Iris pigment epithelial cell (primary cell): ENCODE results near the gene SPECC1L.

Experiments used
- DNase-seq: peaks from one replicate; pipeline ENCODE4 v3.0.0-alpha.2; 2011; ENCODE audit warnings: low read depth

Gene SPECC1L

DNA sequence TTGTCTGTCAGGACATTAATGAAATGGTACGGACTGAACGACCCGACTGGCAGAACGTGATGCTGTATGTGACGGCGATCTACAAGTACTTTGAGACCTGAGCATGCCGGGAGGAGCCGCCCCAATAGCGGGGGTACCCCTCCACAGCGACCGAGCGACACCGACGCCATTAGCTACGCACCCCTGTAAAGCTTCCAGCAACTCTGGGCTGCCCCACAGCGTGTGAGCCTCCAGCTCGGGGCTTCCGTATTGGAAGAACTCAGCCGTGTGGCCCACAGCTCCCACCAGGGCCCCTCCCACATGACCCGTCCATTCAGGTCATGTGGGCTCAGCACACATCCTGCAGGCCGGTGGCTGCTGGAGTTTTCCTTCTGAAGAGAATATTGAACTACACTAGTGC, 143.9 kb downstream of the SPECC1L start:
- no peak for DNase-seq

GRCh38 chr22:24414984-24415945, 144.6 kb downstream of the SPECC1L start:
- no peak for DNase-seq

GRCh38 chr22:24416095-24416494, 145.5 kb downstream of the SPECC1L start:
- no peak for DNase-seq

DNA sequence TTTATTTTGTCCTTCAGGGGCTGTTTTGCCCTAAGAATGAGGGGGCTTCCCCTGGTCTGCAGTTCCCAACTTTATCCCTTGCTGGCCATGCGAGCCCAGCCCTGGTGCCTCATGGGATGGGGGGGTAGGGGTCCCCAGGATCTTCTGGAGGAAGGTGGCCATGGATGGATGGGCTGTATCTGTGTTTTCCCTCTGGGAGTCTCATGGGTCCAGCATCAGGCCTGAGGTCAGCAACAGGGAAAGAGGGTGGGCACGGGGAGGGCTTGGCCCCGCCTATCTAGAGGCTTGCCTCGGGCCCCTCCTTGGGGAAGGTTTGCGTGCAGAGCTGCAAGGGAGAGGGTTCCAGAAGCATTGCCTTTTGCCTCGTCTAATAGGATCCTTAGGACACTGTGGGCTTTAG, 146.0 kb downstream of the SPECC1L start:
- DNase-seq: no peak

GRCh38 chr22:24417200-24417599, 146.6 kb downstream of the SPECC1L start:
- no peak for DNase-seq

DNA sequence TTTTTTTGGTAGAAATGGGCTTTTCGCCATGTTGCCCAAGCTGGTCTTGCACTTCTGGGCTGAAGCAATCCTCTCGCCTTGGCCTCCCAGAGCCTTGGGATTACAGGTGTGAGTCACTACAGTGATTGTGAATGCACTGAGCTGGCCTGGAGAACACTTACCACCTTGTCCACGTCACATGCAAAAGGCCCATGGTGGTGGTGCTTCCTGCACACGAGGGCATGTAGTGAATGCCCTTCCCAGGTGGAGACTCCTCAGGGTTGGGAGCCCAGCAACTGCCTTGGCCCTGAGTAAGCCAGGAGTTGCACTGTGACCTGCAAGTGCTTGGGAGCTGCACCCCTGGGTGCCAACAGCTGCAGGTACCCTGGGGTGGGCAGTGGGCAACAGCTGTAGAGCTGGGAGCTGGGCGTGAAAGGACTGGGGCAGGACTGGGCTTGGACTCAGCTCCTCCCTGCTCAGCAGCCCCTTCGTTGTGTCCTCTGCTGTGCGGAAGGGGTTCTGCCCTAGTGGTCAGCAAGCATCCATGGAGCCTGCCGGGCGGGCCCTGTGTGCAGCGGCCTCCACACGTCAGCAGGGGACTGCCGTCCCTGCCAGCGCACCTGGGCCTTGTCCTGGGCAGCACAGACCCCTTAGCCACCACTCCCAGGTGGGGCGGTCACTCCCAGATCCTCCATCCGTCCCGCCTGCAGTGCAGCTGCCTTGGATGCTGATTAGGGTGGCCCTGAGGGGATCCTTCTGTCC, 147.4 kb downstream of the SPECC1L start:
- DNase-seq: peak; percentile 55

DNA sequence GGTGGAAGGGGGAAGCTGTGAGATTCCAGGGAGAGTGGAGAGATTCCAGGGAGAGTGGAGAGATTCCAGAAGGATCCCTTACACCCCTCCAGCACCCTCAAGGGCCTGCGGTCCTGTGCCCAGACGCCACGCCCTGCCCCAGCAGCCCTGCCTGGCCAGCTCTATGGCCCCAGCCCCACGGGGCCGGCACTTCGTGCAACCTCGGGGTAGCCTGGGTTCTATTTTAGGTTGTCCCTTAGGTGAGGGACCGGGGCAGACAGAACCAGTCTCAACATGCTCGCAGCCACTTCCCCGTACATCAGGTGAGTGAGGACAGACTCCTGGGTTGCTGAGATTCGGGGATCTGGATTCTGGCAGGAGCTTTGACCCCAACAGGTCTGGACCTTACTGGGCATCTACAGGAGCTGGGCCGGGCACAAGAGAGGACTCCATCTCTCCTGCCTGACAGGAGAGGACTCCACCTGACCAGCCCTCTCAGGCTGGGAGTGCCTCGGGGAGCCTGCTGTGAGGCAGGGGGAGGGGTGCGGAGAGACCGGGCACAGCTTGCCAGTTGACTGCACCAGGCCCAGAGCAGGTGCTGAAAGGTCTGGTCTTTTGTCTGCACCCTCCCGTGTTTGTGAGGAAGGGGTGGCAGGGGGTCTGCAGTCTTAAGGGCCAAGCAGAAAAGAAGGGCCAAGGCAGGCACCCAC, 148.3 kb downstream of the SPECC1L start:
- DNase-seq: no peak

DNA sequence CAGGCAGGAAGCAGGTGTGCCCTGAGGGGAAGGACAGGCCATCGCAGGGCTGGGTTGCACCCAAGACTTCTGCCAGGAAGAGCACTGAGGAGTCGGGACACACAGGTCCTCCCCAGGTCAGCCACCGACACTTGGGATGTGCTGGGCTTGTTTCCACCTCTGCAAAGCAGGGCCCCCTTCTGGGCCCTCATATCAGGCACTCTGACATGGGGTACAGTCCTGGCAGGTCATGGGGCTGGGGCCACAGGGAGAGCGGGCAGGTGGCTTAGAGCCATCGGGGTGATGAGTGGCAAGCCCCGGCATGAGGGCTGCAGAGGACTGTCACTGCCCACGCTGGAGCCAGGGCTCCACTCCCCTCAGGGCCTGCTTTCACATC, 148.8 kb downstream of the SPECC1L start:
- DNase-seq: no peak

DNA sequence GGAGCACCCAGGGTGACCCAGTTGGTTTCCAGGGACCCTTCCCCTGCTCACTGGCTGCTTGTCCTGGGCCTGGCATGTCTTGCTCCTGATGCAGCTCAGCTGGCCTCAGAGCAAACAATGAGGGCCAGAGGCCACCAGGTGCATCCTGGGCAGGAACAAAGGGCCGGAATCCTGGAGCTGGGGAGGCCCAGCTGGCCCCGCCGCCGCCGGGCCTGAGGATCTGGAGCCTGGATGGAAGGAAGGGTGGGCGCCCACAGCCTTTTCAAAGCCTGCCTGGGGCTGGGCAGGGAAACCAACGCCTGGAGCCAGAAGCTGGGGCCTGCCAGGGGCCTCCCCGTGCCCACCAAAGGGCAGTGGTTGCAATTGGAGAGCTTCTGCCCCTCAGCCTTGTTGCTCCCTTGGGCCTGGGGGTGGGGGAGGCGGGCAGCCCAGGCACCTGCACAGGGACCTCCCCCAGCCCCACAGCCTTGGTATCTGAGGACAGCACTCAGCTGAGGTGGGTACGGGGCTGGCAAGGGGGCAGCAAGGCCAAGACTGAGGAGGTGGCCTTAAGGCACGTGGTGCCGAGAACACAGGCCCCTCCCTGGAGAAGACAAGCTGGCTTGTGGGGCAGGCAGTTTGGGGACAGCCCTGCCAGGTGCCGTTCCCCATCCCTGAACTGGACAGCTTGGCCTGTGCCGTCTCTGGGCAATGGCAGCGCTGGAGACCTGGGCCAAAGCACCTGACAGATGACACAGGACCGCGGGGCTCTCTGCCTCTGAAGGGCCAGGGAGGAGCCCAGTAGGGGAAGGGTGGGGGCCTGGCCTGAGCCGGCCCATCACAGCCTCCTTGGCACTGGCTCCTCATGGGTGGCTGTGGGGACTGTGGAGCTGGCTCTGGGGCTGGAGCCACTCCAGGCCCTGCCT, 149.7 kb downstream of the SPECC1L start:
- no peak for DNase-seq

DNA sequence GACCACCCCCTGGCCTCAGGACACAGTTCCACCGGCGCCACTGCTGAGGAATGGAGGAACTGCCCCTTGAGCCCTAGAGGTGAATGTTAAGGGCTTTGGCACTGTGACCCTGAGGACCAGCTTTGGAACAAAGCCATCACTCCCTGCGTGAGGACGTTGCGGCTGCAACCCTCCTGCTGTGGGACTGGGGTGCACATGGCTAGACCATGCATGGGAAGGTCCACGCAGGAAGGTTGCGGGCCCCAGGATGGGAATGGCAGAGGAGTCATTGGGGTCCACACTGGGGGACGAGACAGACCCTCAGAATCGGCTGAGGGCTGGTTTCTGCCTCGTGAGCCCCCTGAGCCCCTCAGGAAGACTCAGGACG, 150.3 kb downstream of the SPECC1L start:
- no peak for DNase-seq

DNA sequence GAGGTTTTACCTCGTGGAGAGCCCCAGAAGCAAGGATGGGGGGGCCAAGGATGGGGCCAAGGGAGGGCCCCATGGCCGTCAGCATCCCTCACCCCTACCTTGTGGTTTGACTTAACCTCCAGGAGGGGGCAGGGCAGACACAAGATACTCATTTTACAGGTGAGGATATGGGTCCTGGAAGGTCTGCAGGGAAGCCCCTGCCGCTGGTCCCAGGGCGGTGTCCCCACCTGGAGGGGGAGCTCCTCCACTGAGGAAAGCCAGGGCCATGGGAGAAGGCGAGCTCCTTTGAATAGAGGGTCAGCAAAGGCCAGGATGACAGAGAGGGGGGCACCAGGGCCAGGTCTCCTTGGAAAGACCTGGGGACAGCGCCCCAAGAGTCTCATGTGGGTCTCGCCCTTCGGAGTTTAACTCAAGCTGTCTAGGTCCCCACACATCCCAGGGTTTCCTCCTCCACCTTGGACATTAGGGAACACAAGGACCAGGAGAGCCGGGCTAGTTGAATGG, 150.8 kb downstream of the SPECC1L start:
- no peak for DNase-seq

DNA sequence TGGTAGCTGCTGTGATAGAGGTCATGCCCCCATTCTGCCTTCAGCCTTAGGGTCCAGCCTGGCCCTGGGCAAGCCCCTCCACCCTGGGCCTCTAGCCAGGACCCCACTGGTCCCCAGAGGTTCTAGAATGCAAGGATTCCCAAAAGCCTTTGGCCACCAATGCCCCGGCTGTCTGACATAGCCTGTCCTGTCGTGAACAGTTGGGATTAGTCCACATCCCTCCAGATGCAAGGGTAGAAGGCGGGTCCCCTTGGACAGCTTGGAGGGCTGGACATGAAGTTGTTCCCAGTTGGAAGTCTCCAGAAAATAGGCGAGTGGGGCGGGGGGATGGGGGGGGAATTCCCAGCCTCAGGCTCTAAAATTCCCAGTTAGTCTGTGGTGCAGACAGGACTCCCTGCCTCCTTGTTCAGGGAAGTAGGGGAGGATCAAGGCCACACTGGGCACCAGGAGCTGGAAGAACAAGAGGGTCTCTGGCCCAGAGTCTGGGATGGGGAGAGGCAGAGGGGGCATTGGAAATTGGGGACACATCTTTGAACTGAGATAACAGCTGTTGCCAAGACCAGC, 151.6 kb downstream of the SPECC1L start:
- no peak for DNase-seq

GRCh38 chr22:24423519-24424000, 152.9 kb downstream of the SPECC1L start:
- DNase-seq: no peak

- no peak for DNase-seq
These were observed 153.6 kb downstream of the SPECC1L start for GRCh38 chr22:24424001-24424900.

DNA sequence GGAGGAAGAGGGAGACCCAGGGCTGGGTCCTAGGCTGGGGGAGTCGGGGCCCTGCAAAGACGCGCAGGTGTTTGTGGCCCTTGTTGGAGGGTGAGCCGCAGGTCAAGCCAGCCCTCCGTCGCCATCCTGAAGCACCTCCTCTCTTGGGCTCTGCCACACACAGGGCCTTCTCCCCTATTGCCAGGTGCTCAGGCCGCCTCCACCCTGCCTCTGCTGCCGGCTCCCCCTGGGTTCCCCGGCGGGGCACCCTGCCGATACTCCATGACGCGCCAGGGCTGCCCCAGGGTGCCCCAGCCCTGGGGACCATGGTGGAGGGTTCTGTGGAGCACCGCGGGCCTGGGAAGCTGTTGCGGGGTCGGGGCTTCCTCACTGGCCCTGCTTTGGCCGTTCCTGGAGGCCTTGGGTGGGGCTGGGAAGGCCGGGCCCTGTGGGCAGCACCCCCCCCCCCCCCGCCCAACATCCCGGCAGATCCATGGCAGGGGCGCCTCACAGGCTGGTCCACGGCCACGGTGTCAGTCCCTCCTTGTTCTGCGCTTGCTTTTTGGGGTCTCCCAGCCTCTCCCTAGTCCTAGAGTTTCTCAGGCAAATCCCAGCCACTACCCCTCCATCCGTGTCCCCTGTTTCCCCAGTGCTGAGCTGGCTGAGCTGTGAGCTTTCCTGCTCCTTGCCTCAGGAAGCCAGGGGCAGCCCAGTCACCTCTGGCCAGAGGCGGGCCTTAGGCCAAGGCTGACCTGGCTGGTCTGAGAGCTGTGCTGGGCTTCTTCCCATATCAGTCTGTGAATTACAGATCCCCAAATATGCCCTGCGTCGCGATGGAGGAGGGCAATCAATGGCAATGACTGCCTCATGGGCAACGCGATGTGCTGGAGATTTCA, 154.5 kb downstream of the SPECC1L start:
- no peak for DNase-seq

- no peak for DNase-seq
These were observed 155.8 kb downstream of the SPECC1L start for GRCh38 chr22:24426436-24426835.

- DNase-seq: no peak
These were observed 156.3 kb downstream of the SPECC1L start for GRCh38 chr22:24426851-24427499.

DNA sequence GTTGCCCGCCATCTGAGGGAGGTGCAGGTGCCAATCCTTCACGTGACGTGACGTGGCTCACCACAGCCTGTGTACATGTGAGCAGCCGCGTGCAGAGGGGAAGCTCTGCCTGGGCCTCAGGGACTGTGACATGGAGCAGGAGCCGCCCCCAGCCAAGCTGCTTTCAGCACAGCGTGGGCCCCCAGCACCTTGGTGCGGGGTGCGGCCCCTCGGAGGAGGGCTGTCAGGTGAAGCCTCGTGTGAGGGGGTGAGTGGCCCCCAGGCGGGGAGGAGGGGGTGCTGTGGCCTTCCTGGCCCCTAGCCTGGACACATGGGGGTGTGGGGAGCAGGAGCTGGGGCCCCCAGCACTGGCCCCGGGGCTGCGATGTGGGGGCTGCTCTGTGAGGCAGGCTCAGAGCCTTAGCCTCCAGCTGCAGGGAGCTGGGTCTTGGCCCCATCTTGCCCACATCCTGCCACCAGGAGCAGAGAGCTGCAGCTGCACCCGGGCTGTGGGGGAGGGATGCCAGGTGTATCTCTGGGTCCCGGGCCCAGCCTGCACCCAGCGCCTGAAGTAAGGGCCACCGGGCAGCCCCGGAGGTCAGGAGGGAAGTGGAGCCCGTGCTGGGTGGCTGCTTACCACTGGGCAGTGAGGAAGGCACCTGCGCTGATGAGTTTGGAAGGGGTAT, 157.0 kb downstream of the SPECC1L start, which contains the start of gene ADORA2A:
Gene ADORA2A, plus strand, starts transcription at position 100 of the 665 bp plus-strand sequence. CDS start 5,806 bp downstream, outside the sequence.
- no peak for DNase-seq
